Endothelial cell of umbilical vein (primary cell): ENCODE measurements around the gene CRIM1. TPM values are rescaled to one million over a fixed set of nuclear protein-coding genes. Genes with fewer than 3 reads are reported as not detected.

Experiments used
- BruUV-seq: library from RNA; stranded (reverse); fragments of 400-500 nt; replicated peaks from 2 replicates; lab custom pipeline; 2021; lab: Mats Ljungman, UMichigan
- CTCF ChIA-PET: fragments of 300-600, 350-600 bp; sonication (Branson Sonifier 250); formaldehyde crosslinking; loops from one replicate; lab custom pipeline; 2021; ENCODE audit warnings: antibody characterized with exemption, inconsistent platforms; lab: Charles Lee
- POLR2A ChIA-PET: fragments of 300-600, 350-600 bp; sonication (Branson Sonifier 250); formaldehyde crosslinking; loops from one replicate; lab custom pipeline; 2021; ENCODE audit warnings: antibody characterized with exemption, inconsistent platforms; lab: Charles Lee
- DNase-seq: peaks from one replicate; pipeline ENCODE4 v3.0.0-alpha.2; 2011; ENCODE audit warnings: low read depth, low spot score
- FAIRE-seq: peaks from 2 replicates; lab custom pipeline; 2011; peaks lifted over from hg19 to GRCh38; lab: Jason Lieb, UNC
- H2AFZ ChIP-seq: 2 replicates; pipeline ENCODE4 v1.6.0; 2012; ENCODE audit warnings: low read depth, low read length, control low read depth, inconsistent platforms
- H3K27ac ChIP-seq: 2 replicates; pipeline ENCODE4 v1.5.1; 2011; ENCODE audit warnings: low read depth, mild to moderate bottlenecking, control low read depth, low read length, moderate library complexity; ENCODE audit not compliant: insufficient read depth
- H3K27me3 ChIP-seq, 2 experiments: 2 replicates each; pipeline versions ENCODE4 v1.6.0 to v1.6.1; 2011; ENCODE audit warnings: low read length in 2 of 2, mixed read lengths in 1 of 2; ENCODE audit not compliant: control insufficient read depth in 2 of 2, insufficient read depth in 2 of 2
- H3K36me3 ChIP-seq, 2 experiments: 2 replicates in 1 of 2; 3 replicates in 1 of 2; pipeline ENCODE4 v1.5.1; 2011; ENCODE audit warnings: low read length in 2 of 2, mild to moderate bottlenecking in 1 of 2, moderate library complexity in 1 of 2; ENCODE audit not compliant: control insufficient read depth in 2 of 2, insufficient read depth in 2 of 2; ENCODE audit errors: extremely low read depth in 1 of 2
- H3K4me1 ChIP-seq: 3 replicates; pipeline ENCODE4 v1.5.1; 2011; ENCODE audit warnings: mild to moderate bottlenecking, low read length; ENCODE audit not compliant: control insufficient read depth, insufficient read depth; ENCODE audit errors: extremely low read depth
- H3K4me2 ChIP-seq: 2 replicates; pipeline ENCODE4 v1.6.1; 2011; ENCODE audit warnings: low read length, control low read depth, mixed read lengths; ENCODE audit not compliant: insufficient read depth
- H3K4me3 ChIP-seq, 3 experiments: fragments of 200-600 bp in 1 of 3; sonication (generic), shearing (Covaris generic) in 1 of 3; replicated peaks in 1 of 3; 2 replicates each; pipeline ENCODE4 v1.5.1; 2011 to 2016; ENCODE audit warnings: control low read depth in 3 of 3, low read length in 3 of 3, mild to moderate bottlenecking in 2 of 3, inconsistent platforms in 1 of 3, low read depth in 1 of 3, moderate library complexity in 1 of 3; ENCODE audit not compliant: insufficient read depth in 1 of 3
- H3K79me2 ChIP-seq: 2 replicates; pipeline ENCODE4 v1.6.0; 2012; ENCODE audit warnings: low read length, inconsistent platforms; ENCODE audit not compliant: control insufficient read depth, insufficient read depth
- H3K9ac ChIP-seq: replicated peaks from 2 replicates; pipeline ENCODE3; 2011; ENCODE audit warnings: low read length, control low read depth; ENCODE audit not compliant: insufficient read depth; ENCODE audit errors: extremely low read depth
- H3K9me1 ChIP-seq: replicated peaks from 3 replicates; pipeline ENCODE4 v1.6.0; 2011; ENCODE audit warnings: mild to moderate bottlenecking, low read length; ENCODE audit not compliant: control insufficient read depth, insufficient read depth; ENCODE audit errors: extremely low read depth
- H3K9me3 ChIP-seq: replicated peaks from 2 replicates; pipeline ENCODE4 v1.5.1; 2012; ENCODE audit warnings: low read length, inconsistent platforms; ENCODE audit not compliant: control insufficient read depth, insufficient read depth
- H4K20me1 ChIP-seq: replicated peaks from 2 replicates; pipeline ENCODE3; 2011; ENCODE audit warnings: mild to moderate bottlenecking, low read length; ENCODE audit not compliant: control insufficient read depth, insufficient read depth; ENCODE audit errors: extremely low read depth
- EZH2 ChIP-seq: IDR thresholded peaks from 2 replicates; pipeline ENCODE4 v1.6.1; 2012; ENCODE audit warnings: borderline replicate concordance, low read depth, mild to moderate bottlenecking, moderate library complexity, low read length, inconsistent platforms; ENCODE audit not compliant: severe bottlenecking
- JUN ChIP-seq: IDR thresholded peaks from 2 replicates; pipeline ENCODE4 v1.6.1; 2011; ENCODE audit warnings: borderline replicate concordance, low read depth; ENCODE audit not compliant: insufficient read length, insufficient read depth
- MYC ChIP-seq: IDR thresholded peaks from one replicate; pipeline ENCODE4 v1.6.1; 2011; ENCODE audit warnings: mild to moderate bottlenecking, low read depth, low read length
- POLR2A ChIP-seq: IDR thresholded peaks from 2 replicates; pipeline ENCODE4 v1.6.1; 2012; ENCODE audit warnings: low read depth, mild to moderate bottlenecking, control low read depth, low read length
- dilution Hi-C: fragments of 300-500 bp; cut with MboI; formaldehyde crosslinking; loops from one replicate; pipeline ENCODE4 v1.15.0; 2019; ENCODE audit warnings: low sequenced_read_pairs; ENCODE audit not compliant: extremely low pct_ligation_motif_present
- intact Hi-C: fragments of 100-400 bp; cut with micrococcal nuclease; formaldehyde crosslinking; loops from one replicate; pipeline ENCODE4 v1.10.0; 2022
- polyA plus RNA-seq, 4 experiments: library from polyadenylated mRNA; depleted of rRNA in 3 of 4; stranded (reverse) in 3 of 4; unstranded in 1 of 4; fragments of >200 nt; gene quantifications; 2 replicates each; pipeline versions ENCODE4 v1.2.1 to v1.2.3, GENCODE V29; 2011 to 2012; ENCODE audit warnings: missing spikeins in 1 of 4
- total RNA-seq: library from RNA; stranded (reverse); gene quantifications from 2 replicates; pipeline ENCODE4 v1.2.3, GENCODE V29; 2021
- TF ChIP-seq, protein P1 (sequence below): IDR thresholded peaks from 2 replicates; pipeline ENCODE4 v1.6.1; 2011; ENCODE audit not compliant: insufficient read depth, insufficient read length
- TF ChIP-seq, protein P2 (sequence below), 2 donors: IDR thresholded peaks; 1 replicate in 1 of 2; 2 replicates in 1 of 2; pipeline ENCODE4 v1.5.1; 2011; ENCODE audit warnings: low read length in 2 of 2, mild to moderate bottlenecking in 2 of 2, moderate library complexity in 2 of 2, control low read depth in 1 of 2, inconsistent platforms in 1 of 2, low read depth in 1 of 2; ENCODE audit not compliant: insufficient read depth in 1 of 2; ENCODE audit errors: extremely low read depth in 1 of 2

The CRIM1 gene
- total and polyA plus RNA-seq, 2 donors (not counting 3 experiments of a cell fraction or from before 2014, with no cell fraction given): 422 to 649 TPM

- H3K27ac ChIP-seq: peak overlapping the region; percentile 11
- peak; percentile 14 for DNase-seq
- H3K9me3 ChIP-seq: no peaks in the 10 kb centered on the region
- CTCF ChIA-PET: interaction anchor here (0.9 to 6.0 kb wide), 11 partner anchors 9 to 138 kb away, joined by 3 to 27 read pairs (median 6); partner anchors contain the start of gene CRIM1
- peaks cover 98% of the 10 kb centered on the region for H3K4me1 ChIP-seq
- H3K9me1 ChIP-seq: no peaks in the 10 kb centered on the region
- peak overlapping the region; percentile 10 for H3K9ac ChIP-seq
- H3K4me3 ChIP-seq: no peak overlapping the region
- peaks cover 3% of the 10 kb centered on the region in 2 experiments for H3K36me3 ChIP-seq
- intact Hi-C loops: no loop called here
- POLR2A ChIA-PET: interaction anchor here (0.9 to 1.1 kb wide), 2 partner anchors 11 to 87 kb away, joined by 3 read pairs; no protein-coding TSS in a partner anchor
- FAIRE-seq: no peak
- H4K20me1 ChIP-seq: peaks cover 14% of the 10 kb centered on the region
- BruUV-seq: no TSS peak
- no peak overlapping the region for H2AFZ ChIP-seq
- dilution Hi-C loops: no loop called here
- peaks cover 100% of the 10 kb centered on the region for H3K79me2 ChIP-seq
- H3K27me3 ChIP-seq: no peaks in the 10 kb centered on the region
- peak overlapping the region; percentile 18 for H3K4me2 ChIP-seq
- TF ChIP-seq JUN: no peak
- no peak for TF ChIP-seq POLR2A
- TF ChIP-seq, protein P1, sequence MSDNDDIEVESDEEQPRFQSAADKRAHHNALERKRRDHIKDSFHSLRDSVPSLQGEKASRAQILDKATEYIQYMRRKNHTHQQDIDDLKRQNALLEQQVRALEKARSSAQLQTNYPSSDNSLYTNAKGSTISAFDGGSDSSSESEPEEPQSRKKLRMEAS: no peak
- TF ChIP-seq EZH2: no peak
- no peak for TF ChIP-seq MYC
- TF ChIP-seq, protein P2, sequence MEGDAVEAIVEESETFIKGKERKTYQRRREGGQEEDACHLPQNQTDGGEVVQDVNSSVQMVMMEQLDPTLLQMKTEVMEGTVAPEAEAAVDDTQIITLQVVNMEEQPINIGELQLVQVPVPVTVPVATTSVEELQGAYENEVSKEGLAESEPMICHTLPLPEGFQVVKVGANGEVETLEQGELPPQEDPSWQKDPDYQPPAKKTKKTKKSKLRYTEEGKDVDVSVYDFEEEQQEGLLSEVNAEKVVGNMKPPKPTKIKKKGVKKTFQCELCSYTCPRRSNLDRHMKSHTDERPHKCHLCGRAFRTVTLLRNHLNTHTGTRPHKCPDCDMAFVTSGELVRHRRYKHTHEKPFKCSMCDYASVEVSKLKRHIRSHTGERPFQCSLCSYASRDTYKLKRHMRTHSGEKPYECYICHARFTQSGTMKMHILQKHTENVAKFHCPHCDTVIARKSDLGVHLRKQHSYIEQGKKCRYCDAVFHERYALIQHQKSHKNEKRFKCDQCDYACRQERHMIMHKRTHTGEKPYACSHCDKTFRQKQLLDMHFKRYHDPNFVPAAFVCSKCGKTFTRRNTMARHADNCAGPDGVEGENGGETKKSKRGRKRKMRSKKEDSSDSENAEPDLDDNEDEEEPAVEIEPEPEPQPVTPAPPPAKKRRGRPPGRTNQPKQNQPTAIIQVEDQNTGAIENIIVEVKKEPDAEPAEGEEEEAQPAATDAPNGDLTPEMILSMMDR (IDR thresholded peaks at IDR 0.05; ENCODE audit: extremely low read depth in 1 of 2, insufficient read depth in 1 of 2, low read depth in 1 of 2, low read length in 2 of 2): no peak
These were observed 13.6 kb downstream of the CRIM1 start for GRCh38 chr2:36369163-36369562.
